PC-3 (cell line): Measurements from ENCODE around the gene WNT1. TPM values are rescaled to one million over a fixed set of nuclear protein-coding genes. Genes with fewer than 3 reads are reported as not detected.

ENCODE experiments used
- ATAC-seq: fragments of 200-7000 bp; cut with Tn5 transposase; 2 replicates; pipeline ENCODE4 v1.9.1; 2020; ENCODE audit warnings: mild to moderate bottlenecking, moderate library complexity
- BruUV-seq: library from RNA; stranded (reverse); fragments of 400-500 nt; replicated peaks from 2 replicates; lab custom pipeline; 2021; lab: Mats Ljungman, UMichigan
- CTCF ChIA-PET: fragments of 300-600 bp; sonication (Branson Sonifier 250); formaldehyde crosslinking; loops from one replicate; lab custom pipeline; 2022; ENCODE audit warnings: antibody characterized with exemption; lab: Charles Lee
- POLR2A ChIA-PET: fragments of 300-600 bp; sonication (Branson Sonifier 250); formaldehyde crosslinking; loops from one replicate; lab custom pipeline; 2022; ENCODE audit warnings: antibody characterized with exemption; ENCODE audit not compliant: unreplicated experiment; lab: Charles Lee
- DNase-seq: peaks from one replicate; pipeline ENCODE4 v3.0.0-alpha.2; 2015
- H2AFZ ChIP-seq: fragments of 300-600 bp; sonication (generic); 2 replicates; pipeline ENCODE4 v1.6.0; 2016; ENCODE audit warnings: antibody characterized with exemption, low read length
- H3F3A ChIP-seq: fragments of 300-600 bp; sonication (generic); one replicate; pipeline ENCODE4 v1.6.0; 2017; ENCODE audit warnings: antibody characterized with exemption, low read length, control low read depth, mild to moderate bottlenecking; ENCODE audit not compliant: unreplicated experiment
- H3K27ac ChIP-seq: fragments of 300-600 bp; sonication (generic); 2 replicates; pipeline ENCODE4 v1.5.1; 2016; ENCODE audit warnings: mild to moderate bottlenecking, low read length
- H3K27me3 ChIP-seq: fragments of 300-600 bp; sonication (generic); 2 replicates; pipeline ENCODE4 v1.6.1; 2016; ENCODE audit warnings: low read length, mixed read lengths
- H3K36me3 ChIP-seq: fragments of 300-600 bp; sonication (generic); 2 replicates; pipeline ENCODE4 v1.6.1; 2016; ENCODE audit warnings: low read depth, mixed run types, low read length, mixed read lengths
- H3K4me1 ChIP-seq: fragments of 300-600 bp; sonication (generic); 2 replicates; pipeline ENCODE4 v1.5.1; 2016; ENCODE audit warnings: low read length; ENCODE audit not compliant: insufficient read depth
- H3K4me2 ChIP-seq: fragments of 300-600 bp; sonication (generic); 2 replicates; pipeline ENCODE4 v1.6.0; 2016; ENCODE audit warnings: low read length
- H3K4me3 ChIP-seq: fragments of 300-600 bp; sonication (generic); 2 replicates; pipeline ENCODE4 v1.5.1; 2016; ENCODE audit warnings: mild to moderate bottlenecking, low read length, mixed read lengths
- H3K79me2 ChIP-seq: fragments of 300-600 bp; sonication (generic); 2 replicates; pipeline ENCODE4 v1.6.1; 2017; ENCODE audit warnings: low read length, mixed read lengths
- H3K9ac ChIP-seq: fragments of 300-600 bp; sonication (generic); 2 replicates; pipeline ENCODE4 v1.6.0; 2016; ENCODE audit warnings: mild to moderate bottlenecking, low read length
- H3K9me2 ChIP-seq: fragments of 300-600 bp; sonication (generic); replicated peaks from 2 replicates; pipeline ENCODE4 v1.6.1; 2016; ENCODE audit warnings: mixed run types, low read length, mixed read lengths
- H3K9me3 ChIP-seq: fragments of 300-600 bp; sonication (generic); 2 replicates; pipeline ENCODE4 v1.6.1; 2016; ENCODE audit warnings: low read length, mixed read lengths
- H4K20me1 ChIP-seq: fragments of 300-600 bp; sonication (generic); 2 replicates; pipeline ENCODE4 v1.6.1; 2016; ENCODE audit warnings: low read length, mixed read lengths
- CTCF ChIP-seq: fragments of 300-600 bp; sonication (generic); conservative IDR thresholded peaks from 2 replicates; pipeline ENCODE4 v1.5.1; 2017; ENCODE audit warnings: antibody characterized with exemption, low read depth, mild to moderate bottlenecking, low read length
- EZH2 ChIP-seq: fragments of 300-600 bp; sonication (generic); IDR thresholded peaks from one replicate; pipeline ENCODE4 v1.6.1; 2017; ENCODE audit warnings: antibody characterized with exemption, mild to moderate bottlenecking, low read length; ENCODE audit not compliant: unreplicated experiment
- EZH2phosphoT487 ChIP-seq: fragments of 300-600 bp; sonication (generic); IDR thresholded peaks from 2 replicates; pipeline ENCODE4 v1.6.1; 2018; ENCODE audit warnings: mild to moderate bottlenecking, antibody characterized with exemption, low read length, borderline replicate concordance
- intact Hi-C: fragments of 100-400 bp; cut with micrococcal nuclease; formaldehyde crosslinking; loops from 2 replicates; pipeline ENCODE4 v1.9.0; 2023
- total RNA-seq: library from RNA; depleted of rRNA; stranded (reverse); fragments of >200 nt; gene quantifications from 2 replicates; pipeline ENCODE4 v1.2.3, GENCODE V29; 2014

WNT1 gene
- total RNA-seq, 1 experiment from 2014 or later: not detected

- Histone ChIP-seq H3K4me2 (no peak overlapping the region), H4K20me1 (no peaks in the 10 kb centered on the region), H3K36me3 (peaks cover 11% of the 10 kb centered on the region; the same call in 1 of the 2 replicates), H3K27me3 (no peaks in the 10 kb centered on the region), H3K9ac (no peak overlapping the region), H3K9me2 (no peaks in the 10 kb centered on the region), H3K4me3 (no peak overlapping the region), H3K79me2 (peaks cover 27% of the 10 kb centered on the region), H3K9me3 (no peaks in the 10 kb centered on the region), H3K27ac (no peak overlapping the region), H3K4me1 (peaks cover 10% of the 10 kb centered on the region), H2AFZ (no peak overlapping the region), H3F3A (no peaks in the 10 kb centered on the region)
- ATAC-seq: no peak
- CTCF ChIA-PET: no interaction called here
- TF ChIP-seq EZH2: no peak
- no peak for TF ChIP-seq CTCF
- no peak for TF ChIP-seq EZH2phosphoT487
- intact Hi-C loops: no loop called here
- POLR2A ChIA-PET: no interaction called here
- BruUV-seq: no TSS peak
- no peak for DNase-seq
Measured at GRCh38 chr12:49012739-49013138, 34.6 kb downstream of the WNT1 start.

- Histone ChIP-seq H3K4me1 (peaks cover 11% of the 10 kb centered on the region), H3K9me2 (no peaks in the 10 kb centered on the region), H3F3A (no peaks in the 10 kb centered on the region), H3K79me2 (peaks cover 34% of the 10 kb centered on the region), H3K9me3 (no peaks in the 10 kb centered on the region), H3K36me3 (peaks cover 11% of the 10 kb centered on the region; the same call in 1 of the 2 replicates), H3K27me3 (no peaks in the 10 kb centered on the region), H3K4me3 (no peak overlapping the region), H2AFZ (no peak overlapping the region), H3K9ac (no peak overlapping the region), H3K4me2 (no peak overlapping the region), H4K20me1 (no peaks in the 10 kb centered on the region), H3K27ac (no peak overlapping the region)
- intact Hi-C loops: no loop called here
- no TSS peak for BruUV-seq
- CTCF ChIA-PET: no interaction called here
- TF ChIP-seq EZH2phosphoT487 (no peak), CTCF (no peak), EZH2 (no peak)
- DNase-seq (no peak), ATAC-seq (no peak)
- POLR2A ChIA-PET: no interaction called here
Measured at GRCh38 chr12:49013428-49013827, 35.3 kb downstream of the WNT1 start.

- H3K4me2 ChIP-seq: no peak overlapping the region
- peaks cover 11% of the 10 kb centered on the region; the same call in 1 of the 2 replicates for H3K36me3 ChIP-seq
- H3K9me3 ChIP-seq: no peaks in the 10 kb centered on the region
- ATAC-seq: no peak
- ChIA-PET POLR2A (no interaction called here), CTCF (no interaction called here)
- H3F3A ChIP-seq: peaks cover 3% of the 10 kb centered on the region
- no peaks in the 10 kb centered on the region for H3K27me3 ChIP-seq
- intact Hi-C loops: no loop called here
- no TSS peak for BruUV-seq
- H4K20me1 ChIP-seq: no peaks in the 10 kb centered on the region
- TF ChIP-seq EZH2phosphoT487 (no peak), EZH2 (no peak), CTCF (peak; percentile 45; the same call in 1 of the 2 replicates)
- H3K9ac ChIP-seq: no peak overlapping the region
- DNase-seq: peak; percentile 43
- H3K9me2 ChIP-seq: no peaks in the 10 kb centered on the region
- no peak overlapping the region for H3K27ac ChIP-seq
- peaks cover 34% of the 10 kb centered on the region for H3K79me2 ChIP-seq
- H3K4me1 ChIP-seq: peaks cover 14% of the 10 kb centered on the region
- no peak overlapping the region for H2AFZ ChIP-seq
- H3K4me3 ChIP-seq: no peak overlapping the region
Measured at GRCh38 chr12:49014547-49014946, 36.4 kb downstream of the WNT1 start.
